ENCODE results near the gene TMEM161A. TPM values are rescaled to one million over a fixed set of nuclear protein-coding genes. Genes with fewer than 3 reads are reported as not detected.
"Not testable (repeated sequence)": the region's sequence is repeated elsewhere in the genome, so short reads cannot be mapped to it uniquely, and the experiment has no call there.

Gene TMEM161A
- 40.7 and 44.1 TPM in 2 replicates for total RNA-seq

DNA sequence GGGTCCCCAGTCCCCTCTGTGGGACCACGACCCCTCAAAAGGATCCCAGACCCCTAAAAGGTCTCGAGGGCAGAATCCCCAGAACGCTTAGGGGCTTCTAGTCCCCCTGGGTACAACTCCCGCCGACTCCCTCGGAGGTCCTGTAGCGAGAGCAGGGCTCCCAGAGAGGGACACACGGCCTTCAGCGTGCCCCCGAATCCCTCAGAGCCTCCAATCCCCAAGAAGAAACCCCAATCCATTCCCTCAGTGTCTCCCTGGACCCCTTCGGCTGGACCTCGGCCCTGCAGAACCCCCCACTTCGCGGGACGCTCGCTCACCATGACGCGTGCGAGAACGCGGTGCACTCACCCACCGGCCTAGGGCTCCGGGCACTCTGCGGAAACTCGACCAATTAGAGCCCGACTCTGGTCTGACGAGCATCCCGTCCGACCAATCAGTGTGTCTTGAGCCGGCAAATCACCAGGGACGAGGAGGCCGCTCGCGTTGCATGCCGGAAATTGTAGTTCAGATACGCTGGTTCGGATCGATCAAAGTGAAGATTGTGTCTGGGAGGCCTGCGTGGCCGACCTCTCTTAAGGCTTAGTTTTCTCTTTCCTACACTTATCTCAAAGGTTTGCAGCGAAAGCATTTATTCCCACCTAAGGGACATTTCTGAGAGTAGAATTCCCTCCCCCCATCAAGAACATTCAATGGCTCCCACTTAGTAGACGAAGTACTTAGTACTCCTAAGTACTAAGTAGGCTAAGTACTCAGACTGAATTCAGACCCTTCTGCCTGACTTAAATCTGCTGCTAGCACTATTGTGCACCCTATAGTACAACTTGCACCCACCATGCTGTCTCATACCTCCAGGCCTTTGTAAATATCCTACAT lies at the start of gene TMEM161A:
TSS of gene TMEM161A (minus strand) at position 370 of the 873 bp plus-strand sequence. CDS start at position 320, 50 bp downstream.
- Mint-ChIP-seq H3K27ac (peak within 1 kb of the TSS; percentile 98), H3K27me3 (no peaks in the 10 kb centered on the region), H3K4me3 (peak within 1 kb of the TSS; percentile 99), H3K9me3 (no peaks in the 10 kb centered on the region), H3K4me1 (peaks cover 23% of the 10 kb centered on the region), H3K36me3 (ENCODE audit: low read depth) (peaks cover 10% of the 10 kb centered on the region)
- intact Hi-C loops (cut with micrococcal nuclease) = loop anchor here (2.0 kb wide), 3 partner anchors 64 to 106 kb away; partner anchors contain the start of genes ARMC6, NR2C2AP, SLC25A42 and SUGP2
- peak; percentile 99 for DNase-seq

DNA sequence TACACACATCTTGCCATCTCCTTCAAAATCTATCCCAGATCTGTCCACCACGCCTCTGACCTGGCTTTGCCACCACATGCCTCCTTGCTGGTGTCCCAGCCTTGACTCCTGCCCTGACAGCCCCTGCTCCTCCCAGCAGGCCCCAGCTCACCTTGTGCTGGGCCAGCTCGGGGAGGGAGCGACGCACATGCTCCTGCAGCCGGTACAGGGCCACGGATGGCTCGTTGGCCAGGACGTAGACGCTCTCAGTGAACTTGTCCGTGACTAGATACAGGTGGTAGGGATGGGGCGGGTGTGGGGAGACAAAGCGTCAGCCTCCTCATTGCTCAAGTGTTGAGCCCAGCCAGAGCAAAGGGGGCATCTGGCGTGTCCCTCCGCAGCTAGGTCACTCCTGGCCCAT lies 48.5 kb upstream of the TMEM161A start:
- Mint-ChIP-seq H3K27me3 (no peaks in the 10 kb centered on the region), H3K4me1 (peaks cover 20% of the 10 kb centered on the region), H3K27ac (no peak overlapping the region), H3K36me3 (ENCODE audit: low read depth) (peaks cover 32% of the 10 kb centered on the region), H3K4me3 (no peak overlapping the region), H3K9me3 (peaks cover 6% of the 10 kb centered on the region)
- intact Hi-C loops (cut with micrococcal nuclease) = no loop called here
- no peak for DNase-seq

DNA sequence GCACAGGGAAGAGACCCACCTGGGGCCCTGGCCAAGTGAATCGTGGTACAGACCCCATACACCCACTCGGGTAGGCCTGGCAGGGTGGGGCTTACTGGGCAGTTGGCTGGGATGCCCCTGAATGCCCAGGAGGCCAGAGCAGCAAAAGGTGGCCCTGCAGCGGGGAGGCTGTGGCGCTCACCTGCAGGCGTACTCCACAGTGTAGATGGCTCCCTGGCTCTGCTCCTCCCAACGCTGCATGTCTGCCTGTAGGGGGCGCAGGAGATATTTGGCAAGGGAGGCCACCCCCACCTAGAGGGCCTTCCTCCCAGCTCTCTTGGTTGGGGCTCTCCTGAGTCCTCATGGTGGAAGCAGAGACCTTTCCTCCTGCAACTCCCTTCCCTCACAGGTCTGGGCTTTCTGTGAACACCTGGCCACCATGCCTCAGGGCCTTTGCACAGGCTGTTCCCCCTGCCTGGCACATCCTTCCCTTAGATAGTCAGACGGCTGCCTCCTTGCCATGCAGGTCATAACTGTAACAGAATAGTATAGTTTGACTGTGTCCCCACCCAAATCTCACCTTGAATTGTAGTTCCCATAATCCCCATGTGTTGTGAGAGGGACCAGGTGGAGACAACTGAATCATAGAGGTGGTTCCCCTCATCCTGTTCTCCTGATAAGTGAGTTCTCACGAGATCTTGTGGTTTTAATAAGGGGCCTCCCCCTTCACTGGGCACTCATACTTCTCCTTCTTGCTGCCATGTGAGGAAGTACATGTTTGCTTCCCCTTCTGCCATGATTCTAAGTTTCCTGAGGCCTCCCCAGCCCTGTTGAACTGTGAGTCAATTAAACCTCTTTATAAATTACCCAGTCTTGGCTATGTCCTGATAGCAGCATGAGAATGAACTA lies 47.8 kb upstream of the TMEM161A start:
- peaks cover 33% of the 10 kb centered on the region for H3K36me3 Mint-ChIP-seq (ENCODE audit: low read depth)
- no peak overlapping the region for H3K4me3 Mint-ChIP-seq
- peaks cover 6% of the 10 kb centered on the region for H3K9me3 Mint-ChIP-seq
- no peak overlapping the region for H3K27ac Mint-ChIP-seq
- intact Hi-C loops (cut with micrococcal nuclease) = no loop called here
- DNase-seq = peak; percentile 88
- no peaks in the 10 kb centered on the region for H3K27me3 Mint-ChIP-seq
- peaks cover 17% of the 10 kb centered on the region for H3K4me1 Mint-ChIP-seq

DNA sequence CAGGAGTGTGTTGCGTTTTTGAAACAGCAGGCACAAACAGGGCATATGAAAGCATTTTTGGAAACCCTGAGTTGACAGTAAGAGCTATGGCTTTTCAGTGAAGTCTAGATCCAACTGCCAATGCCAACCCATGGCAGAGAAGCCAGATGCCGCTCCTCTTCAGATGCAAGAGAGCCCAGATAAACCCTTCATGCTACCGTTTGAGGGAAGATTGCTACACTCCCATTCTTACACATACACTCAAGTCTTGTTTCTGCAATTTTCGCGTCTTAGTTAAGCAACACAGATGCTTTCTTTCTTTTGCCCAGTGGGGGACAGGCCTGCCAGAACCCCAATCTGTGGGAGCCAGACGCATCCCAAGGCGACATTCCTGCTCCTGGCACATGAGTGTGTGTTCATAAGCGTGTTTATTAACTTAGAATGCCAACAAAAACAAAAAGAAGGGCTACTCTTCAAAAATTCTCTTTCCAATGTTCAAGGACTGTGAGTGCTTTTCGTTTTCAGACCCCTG lies 43.3 kb upstream of the TMEM161A start:
- peaks cover 36% of the 10 kb centered on the region for H3K36me3 Mint-ChIP-seq (ENCODE audit: low read depth)
- no peak overlapping the region for H3K4me3 Mint-ChIP-seq
- peaks cover 6% of the 10 kb centered on the region for H3K9me3 Mint-ChIP-seq
- H3K27ac Mint-ChIP-seq = no peak overlapping the region
- H3K4me1 Mint-ChIP-seq = peaks cover 5% of the 10 kb centered on the region
- no peaks in the 10 kb centered on the region for H3K27me3 Mint-ChIP-seq
- DNase-seq = no peak
- intact Hi-C loops (cut with micrococcal nuclease) = no loop called here

DNA sequence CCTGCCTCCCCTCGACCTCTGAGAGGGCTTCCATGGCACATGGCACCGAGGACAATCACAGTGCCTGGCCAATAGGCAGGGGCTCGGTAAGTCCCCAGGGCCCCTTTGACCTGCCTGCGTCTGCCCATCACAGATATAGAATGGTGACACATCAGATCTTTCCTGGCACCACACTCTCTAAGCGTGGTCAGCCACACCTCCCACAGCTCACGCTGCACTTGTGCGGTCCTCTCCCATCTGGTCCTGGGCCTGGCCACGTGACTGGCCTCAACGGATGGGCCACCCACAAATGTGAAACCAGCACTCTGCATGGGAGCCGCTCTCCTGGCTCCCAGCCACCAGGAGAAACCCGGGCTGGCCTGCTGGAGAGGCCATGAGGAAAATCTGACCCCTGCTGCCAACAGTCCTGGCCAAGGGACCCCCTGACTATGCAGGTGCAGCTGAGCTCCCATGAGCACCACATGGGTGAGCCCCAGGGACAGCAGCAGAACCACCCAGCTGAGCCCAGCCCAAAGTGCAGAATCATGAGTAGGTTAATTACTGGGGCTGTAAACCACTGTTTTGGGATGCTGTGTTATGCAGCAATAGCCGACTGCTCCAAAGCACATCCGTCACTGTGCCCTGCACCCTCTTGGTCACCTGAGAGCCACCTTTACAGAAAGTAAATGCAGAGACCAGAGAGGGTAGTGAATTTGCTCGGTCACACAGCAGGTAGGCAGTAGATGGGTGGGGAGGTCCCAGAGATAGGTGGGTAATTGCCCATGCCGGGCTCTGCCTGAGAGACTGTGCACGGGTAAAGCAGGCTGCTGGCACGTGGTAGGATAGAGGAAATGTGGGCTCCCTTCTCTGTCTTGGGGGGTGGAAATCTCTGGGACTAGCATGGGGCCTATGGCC lies 41.5 kb upstream of the TMEM161A start:
- intact Hi-C loops (cut with micrococcal nuclease) = no loop called here

DNA sequence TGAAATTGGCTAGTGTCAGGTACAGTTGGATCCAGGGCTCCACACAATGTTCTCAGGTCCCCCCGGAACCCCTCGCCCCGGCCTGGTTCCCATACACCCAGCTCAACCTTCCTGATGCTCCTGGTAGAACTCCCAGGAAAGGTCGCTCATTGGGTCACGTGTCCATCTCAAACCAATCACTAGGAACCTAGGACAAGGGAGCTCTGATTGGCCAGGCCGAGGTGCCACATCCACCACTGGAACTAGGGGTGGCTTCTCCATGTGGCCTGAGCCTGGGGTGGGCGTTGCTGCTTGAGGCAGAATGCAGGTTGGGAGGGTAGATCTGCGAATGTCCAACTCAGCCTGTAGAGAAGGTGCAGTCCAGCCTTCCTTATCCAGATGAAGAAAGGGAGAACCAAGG lies 38.7 kb upstream of the TMEM161A start:
- no peak overlapping the region for H3K4me3 Mint-ChIP-seq
- peaks cover 21% of the 10 kb centered on the region for H3K36me3 Mint-ChIP-seq (ENCODE audit: low read depth)
- H3K27me3 Mint-ChIP-seq = no peaks in the 10 kb centered on the region
- H3K27ac Mint-ChIP-seq = no peak overlapping the region
- H3K4me1 Mint-ChIP-seq = no peaks in the 10 kb centered on the region
- intact Hi-C loops (cut with micrococcal nuclease) = no loop called here
- no peaks in the 10 kb centered on the region for H3K9me3 Mint-ChIP-seq
- no peak for DNase-seq

More for the DNA sequence above, 41.5 kb upstream of the TMEM161A start:
- DNase-seq = no peak
- H3K36me3 Mint-ChIP-seq (ENCODE audit: low read depth) = peaks cover 31% of the 10 kb centered on the region
- no peaks in the 10 kb centered on the region for H3K9me3 Mint-ChIP-seq
- H3K4me3 Mint-ChIP-seq = no peak overlapping the region
- H3K27me3 Mint-ChIP-seq = no peaks in the 10 kb centered on the region
- no peaks in the 10 kb centered on the region for H3K4me1 Mint-ChIP-seq
- H3K27ac Mint-ChIP-seq = no peak overlapping the region

DNA sequence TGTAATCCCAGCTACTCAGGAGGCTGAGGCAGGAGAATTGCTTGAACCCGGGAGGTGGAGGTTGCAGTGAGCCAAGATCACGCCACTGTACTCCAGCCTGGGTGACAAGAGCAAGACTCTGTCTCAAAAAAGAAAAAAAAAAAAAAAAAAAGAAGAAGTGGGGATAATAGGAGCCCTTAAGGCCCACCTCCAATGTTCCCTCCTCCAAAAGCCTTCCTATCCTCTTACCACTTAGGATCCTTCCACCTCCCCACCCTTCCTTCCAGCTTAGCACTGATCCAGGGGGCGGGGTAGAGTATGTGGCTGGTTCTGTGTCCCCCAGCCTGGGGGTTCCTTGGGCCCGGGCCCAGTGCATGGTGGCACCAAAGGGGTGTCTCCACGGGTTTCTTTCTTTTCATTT lies 35.0 kb upstream of the TMEM161A start:
- H3K9me3 Mint-ChIP-seq; H3K4me3 Mint-ChIP-seq; H3K27me3 Mint-ChIP-seq; intact Hi-C loops (cut with micrococcal nuclease); DNase-seq; H3K27ac Mint-ChIP-seq: not testable (repeated sequence)
- H3K36me3 Mint-ChIP-seq (ENCODE audit: low read depth) = peaks cover 11% of the 10 kb centered on the region
- peaks cover 12% of the 10 kb centered on the region for H3K4me1 Mint-ChIP-seq

DNA sequence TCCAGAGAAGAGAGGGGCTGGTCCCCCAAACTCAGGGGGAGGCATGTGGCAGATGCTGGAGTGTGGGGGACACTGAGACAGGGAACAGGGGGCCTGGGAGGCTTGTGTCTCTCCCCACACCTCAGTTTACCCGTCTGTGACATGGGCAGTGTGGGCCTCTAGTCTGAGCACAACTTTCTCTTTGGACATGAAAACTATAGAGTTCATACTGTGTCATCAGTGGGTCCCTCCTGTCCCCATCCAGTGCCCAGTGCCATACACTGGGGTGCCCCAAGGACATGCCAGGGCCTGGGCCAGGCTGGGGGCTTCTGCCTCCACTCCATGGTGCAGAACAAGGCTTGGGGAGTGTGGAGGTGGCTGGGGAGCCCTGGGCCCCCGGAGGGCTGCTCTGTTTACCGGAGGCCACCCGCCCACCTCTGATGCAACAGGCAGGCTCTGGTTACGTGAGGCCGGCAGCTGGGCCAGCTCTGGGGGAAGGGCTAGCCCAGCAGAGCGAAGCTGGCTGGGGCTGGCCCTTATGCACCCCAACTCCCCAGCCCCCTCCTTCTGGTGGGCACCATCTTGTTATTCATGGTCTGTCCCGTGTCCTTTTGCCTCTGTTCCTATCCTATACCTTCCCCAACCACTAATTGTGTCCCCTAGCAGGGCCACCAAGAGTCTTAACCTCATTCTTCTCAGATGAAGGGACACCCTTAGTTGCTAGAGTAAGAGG lies 33.7 kb upstream of the TMEM161A start:
- intact Hi-C loops (cut with micrococcal nuclease) = no loop called here
- Mint-ChIP-seq H3K27me3 (peaks cover 4% of the 10 kb centered on the region), H3K4me1 (peaks cover 12% of the 10 kb centered on the region), H3K36me3 (ENCODE audit: low read depth) (peaks cover 9% of the 10 kb centered on the region), H3K27ac (no peak overlapping the region), H3K9me3 (no peaks in the 10 kb centered on the region), H3K4me3 (no peak overlapping the region)
- no peak for DNase-seq

DNA sequence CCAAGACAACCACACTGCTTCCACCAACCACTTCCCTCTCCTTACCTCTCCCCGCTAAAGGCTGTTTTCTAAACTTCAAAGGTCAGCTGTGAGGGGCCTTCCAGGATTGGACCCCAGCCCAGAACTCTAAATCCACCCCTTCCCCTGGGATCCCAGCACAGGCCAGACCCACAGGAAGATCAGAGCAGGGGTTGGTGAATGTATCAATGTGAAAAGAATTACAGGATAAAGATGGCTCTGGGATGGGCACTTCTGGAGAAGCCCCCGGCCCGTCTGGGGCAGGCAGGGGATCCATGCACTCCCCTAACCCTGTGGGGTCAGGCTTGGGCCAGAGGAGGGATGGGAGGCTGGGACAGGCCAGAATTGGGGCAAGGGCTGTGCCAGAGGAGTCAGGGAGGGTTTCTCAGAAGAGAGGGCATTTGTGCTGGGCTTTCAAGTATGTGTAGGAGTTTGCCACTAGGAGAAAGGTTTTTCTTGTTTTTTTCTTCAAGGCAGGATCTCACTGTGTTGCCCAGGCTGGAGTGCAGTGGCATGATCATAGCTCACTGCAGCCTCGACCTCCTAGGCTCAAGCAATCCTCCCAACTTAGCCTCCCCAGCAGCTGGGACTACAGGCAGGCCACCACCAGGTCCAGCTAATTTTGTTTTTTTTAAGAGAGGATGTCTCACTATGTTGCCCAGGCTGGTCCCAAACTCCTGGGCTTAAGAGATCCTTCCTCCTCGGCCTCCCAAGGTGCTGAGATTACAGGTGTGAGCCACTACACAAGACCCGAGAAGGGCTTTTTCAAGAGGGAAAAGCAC lies 32.8 kb upstream of the TMEM161A start:
- intact Hi-C loops (cut with micrococcal nuclease) = no loop called here
- no peak for DNase-seq
- Mint-ChIP-seq H3K4me3 (peak overlapping the region; percentile 43), H3K9me3 (no peaks in the 10 kb centered on the region), H3K27ac (no peak overlapping the region), H3K4me1 (peaks cover 12% of the 10 kb centered on the region), H3K27me3 (peaks cover 4% of the 10 kb centered on the region), H3K36me3 (ENCODE audit: low read depth) (peaks cover 4% of the 10 kb centered on the region)

DNA sequence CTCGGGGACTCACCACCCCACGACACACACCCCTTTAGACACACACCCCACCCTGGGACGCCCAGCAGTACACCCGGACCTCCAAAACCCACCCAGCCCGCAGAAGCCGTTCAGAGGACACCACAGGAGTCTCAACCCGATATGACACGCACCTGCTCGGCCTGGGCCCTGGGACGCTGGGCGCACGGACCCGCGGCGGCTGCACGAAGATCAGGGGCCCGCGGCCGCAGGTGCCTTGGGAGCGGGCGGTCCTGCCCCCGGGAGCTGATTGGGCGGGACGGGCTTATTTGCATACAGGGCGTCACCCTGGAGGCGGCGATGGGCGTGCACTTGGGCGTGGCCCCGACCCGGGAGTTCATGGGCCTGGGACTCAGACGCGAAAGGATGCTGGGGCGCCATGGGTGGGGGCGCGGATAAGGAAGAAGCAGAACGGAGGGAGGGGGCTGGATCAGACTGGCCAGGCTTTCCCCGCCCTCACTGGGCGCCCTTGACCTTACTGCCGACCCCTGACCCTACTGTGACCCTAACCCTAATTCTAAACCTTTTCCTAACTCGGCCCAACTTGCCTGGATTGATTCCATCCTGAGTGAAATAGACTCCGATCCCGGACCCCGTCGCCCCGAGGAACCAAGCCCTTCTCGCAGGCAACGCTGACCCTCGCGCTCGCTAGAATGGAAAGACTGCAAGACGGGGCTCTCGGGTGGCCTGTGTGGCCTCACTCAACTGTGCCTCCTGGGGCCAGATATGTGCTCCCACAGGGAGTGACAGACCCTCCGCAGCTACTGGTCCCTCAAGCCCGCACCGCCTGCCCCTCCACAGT lies 32.0 kb upstream of the TMEM161A start, which contains the start of gene MEF2B:
TSS of gene MEF2B (minus strand) at position 211 of the 820 bp plus-strand sequence. CDS start 19,528 bp downstream, outside the sequence.
- Mint-ChIP-seq H3K27ac (no peak within 1 kb of the TSS), H3K4me3 (peak within 1 kb of the TSS; percentile 43)
- intact Hi-C loops (cut with micrococcal nuclease) = no loop called here

DNA sequence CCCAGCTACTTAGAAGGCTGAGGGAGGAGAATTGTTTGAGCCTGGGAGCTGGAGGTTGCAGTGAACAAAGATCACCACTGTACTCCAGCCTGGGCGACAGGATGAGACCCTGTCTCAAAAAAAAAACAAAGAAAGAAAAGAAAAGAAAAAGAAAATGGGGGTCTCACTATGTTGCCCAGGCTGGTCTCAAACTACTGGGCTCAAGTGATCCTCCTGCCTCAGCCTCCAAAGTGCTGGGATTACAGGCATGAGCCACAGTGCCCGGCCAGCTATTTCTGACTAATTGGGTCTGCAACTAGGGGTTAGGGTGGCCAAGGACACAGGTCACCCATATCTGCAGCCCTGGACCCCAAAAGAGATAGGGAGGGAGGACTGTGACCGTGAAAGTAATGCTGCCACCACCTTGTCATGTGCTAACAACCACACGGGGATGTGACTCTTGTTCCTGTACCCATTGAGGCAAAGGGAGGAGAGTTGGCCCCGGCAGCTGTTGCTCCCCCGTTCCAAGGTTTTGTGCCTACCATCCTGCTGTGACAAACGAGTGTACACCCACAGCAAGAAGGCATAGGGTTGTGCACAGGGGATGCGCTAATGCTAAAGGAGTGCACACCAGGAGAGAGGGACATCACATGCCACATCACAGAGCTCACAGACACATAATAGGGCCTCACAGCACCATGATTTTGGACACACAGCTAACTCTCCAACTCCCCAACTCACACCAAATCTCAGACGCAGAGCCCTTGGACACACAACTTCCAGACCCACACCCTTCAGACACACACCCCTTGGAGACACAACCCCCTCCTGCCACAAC lies 31.2 kb upstream of the TMEM161A start:
- Mint-ChIP-seq H3K27ac (no peak overlapping the region), H3K9me3 (no peaks in the 10 kb centered on the region), H3K27me3 (peaks cover 4% of the 10 kb centered on the region), H3K4me3 (peak overlapping the region; percentile 43), H3K36me3 (ENCODE audit: low read depth) (peaks cover 4% of the 10 kb centered on the region), H3K4me1 (peaks cover 12% of the 10 kb centered on the region)
- intact Hi-C loops (cut with micrococcal nuclease) = no loop called here
- no peak for DNase-seq

More for the DNA sequence above, 32.0 kb upstream of the TMEM161A start, which contains the start of gene MEF2B:
- Mint-ChIP-seq H3K36me3 (ENCODE audit: low read depth) (peaks cover 4% of the 10 kb centered on the region), H3K27me3 (peaks cover 4% of the 10 kb centered on the region), H3K9me3 (no peaks in the 10 kb centered on the region), H3K4me1 (peaks cover 12% of the 10 kb centered on the region)
- DNase-seq = peak; percentile 94

Data from activated CD4-positive, alpha-beta T cell treated with anti-CD3 and anti-CD28 coated beads, Interleukin-2, amount 10 ng/mL, durations not matched to agents 24 days and 14 days (primary cell).